ENCODE data around the gene ZNRF3.

Gene ZNRF3

DNA sequence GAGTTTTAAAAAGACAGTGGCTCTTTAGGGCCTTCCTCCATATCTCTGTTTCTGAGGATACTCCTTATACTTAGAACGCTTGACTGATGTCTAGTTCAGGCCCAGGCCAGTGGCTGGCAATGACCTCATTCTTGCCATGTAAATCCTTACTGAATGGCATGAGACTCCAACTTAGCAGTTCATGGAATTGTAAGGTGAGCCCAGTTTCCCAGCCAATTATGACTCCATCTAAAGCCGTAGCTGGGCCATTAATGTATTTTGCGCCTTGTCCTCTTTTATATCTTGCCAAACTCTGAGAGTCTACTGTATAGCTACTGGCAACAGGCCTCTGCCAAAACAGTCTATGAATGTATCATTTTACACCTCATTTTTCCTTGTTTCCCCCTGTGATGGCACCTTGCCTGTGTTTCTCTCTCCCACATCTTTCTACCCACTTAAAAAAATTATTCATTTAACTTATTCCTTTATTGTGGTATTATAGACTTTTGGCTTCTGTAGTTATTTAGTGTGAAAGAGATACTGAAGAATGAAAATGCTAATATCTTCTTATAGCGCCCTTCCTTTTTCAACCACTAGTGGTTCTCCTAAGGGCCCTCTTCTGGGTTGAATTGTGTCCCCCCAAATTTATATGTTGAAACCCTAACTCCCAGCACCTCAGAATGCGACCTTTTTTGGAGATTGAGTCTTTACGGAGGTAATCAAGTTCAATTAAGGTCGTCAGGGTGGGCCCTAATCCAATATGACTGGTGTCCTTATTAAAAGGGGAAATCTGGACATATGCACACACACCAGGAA, 67.4 kb downstream of the ZNRF3 start:
- TF ChIP-seq, protein P1, sequence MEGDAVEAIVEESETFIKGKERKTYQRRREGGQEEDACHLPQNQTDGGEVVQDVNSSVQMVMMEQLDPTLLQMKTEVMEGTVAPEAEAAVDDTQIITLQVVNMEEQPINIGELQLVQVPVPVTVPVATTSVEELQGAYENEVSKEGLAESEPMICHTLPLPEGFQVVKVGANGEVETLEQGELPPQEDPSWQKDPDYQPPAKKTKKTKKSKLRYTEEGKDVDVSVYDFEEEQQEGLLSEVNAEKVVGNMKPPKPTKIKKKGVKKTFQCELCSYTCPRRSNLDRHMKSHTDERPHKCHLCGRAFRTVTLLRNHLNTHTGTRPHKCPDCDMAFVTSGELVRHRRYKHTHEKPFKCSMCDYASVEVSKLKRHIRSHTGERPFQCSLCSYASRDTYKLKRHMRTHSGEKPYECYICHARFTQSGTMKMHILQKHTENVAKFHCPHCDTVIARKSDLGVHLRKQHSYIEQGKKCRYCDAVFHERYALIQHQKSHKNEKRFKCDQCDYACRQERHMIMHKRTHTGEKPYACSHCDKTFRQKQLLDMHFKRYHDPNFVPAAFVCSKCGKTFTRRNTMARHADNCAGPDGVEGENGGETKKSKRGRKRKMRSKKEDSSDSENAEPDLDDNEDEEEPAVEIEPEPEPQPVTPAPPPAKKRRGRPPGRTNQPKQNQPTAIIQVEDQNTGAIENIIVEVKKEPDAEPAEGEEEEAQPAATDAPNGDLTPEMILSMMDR (IDR thresholded peaks at IDR 0.05; ENCODE audit: low read depth, low read length, missing control alignments) = no peak
- H3K4me3 ChIP-seq (replicated peaks; ENCODE audit: low read depth, low read length) = no peak overlapping the region
- DNase-seq (ENCODE audit: extremely low read depth, low read depth) = no peak

DNA sequence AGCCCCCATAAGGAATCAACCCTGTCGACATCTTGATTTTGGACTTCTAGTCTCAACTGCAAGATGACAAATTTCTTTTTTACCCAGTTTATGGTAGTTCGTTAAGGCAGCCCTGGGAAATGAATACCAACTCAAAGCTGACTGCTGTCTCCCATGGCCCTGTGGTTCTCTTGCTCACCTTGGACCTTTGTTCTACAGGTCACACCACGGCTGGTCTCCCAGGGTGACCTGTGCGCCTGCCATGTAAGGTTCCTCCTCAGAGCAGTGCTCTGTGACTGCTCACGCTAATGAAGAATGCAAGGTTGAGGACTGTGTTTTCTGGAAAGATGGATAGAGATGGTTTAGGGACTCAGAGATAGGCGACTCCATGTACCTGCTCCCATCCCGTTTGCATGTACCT, 68.2 kb downstream of the ZNRF3 start:
- DNase-seq (ENCODE audit: extremely low read depth, low read depth) = no peak
- TF ChIP-seq, protein P1 (IDR thresholded peaks at IDR 0.05; ENCODE audit: low read depth, low read length, missing control alignments) = no peak
- no peak overlapping the region for H3K4me3 ChIP-seq (replicated peaks; ENCODE audit: low read depth, low read length)

DNA sequence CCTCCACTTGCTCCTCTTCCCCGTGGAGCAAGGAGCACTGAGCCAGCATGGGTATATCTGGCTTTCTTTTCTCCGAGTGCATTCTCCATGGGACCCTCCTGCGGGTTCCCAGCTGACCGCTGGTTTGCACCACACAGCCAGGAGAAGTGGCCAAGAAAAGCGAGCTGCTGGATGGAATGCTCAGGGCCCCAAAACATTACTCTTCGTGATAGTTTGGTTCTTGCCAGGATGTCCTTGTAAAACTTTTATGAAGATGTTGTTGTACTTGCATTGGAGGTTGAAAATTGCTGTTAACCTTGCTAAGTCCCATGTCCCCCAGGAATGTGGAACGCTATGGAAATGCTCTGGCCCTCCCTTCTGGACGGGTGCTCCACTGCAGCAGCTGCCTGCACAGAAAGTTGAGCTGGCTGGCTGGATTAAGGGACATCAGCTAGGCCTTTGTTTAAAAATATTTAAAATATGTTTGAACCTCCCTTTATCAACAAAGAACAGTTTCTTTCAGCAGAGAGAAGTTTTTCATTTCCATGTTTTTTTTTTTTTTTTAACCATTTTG, 68.7 kb downstream of the ZNRF3 start:
- DNase-seq (ENCODE audit: extremely low read depth, low read depth) = no peak
- no peak overlapping the region for H3K4me3 ChIP-seq (replicated peaks; ENCODE audit: low read depth, low read length)
- TF ChIP-seq, protein P1 (IDR thresholded peaks at IDR 0.05; ENCODE audit: low read depth, low read length, missing control alignments) = peak; percentile 34

DNA sequence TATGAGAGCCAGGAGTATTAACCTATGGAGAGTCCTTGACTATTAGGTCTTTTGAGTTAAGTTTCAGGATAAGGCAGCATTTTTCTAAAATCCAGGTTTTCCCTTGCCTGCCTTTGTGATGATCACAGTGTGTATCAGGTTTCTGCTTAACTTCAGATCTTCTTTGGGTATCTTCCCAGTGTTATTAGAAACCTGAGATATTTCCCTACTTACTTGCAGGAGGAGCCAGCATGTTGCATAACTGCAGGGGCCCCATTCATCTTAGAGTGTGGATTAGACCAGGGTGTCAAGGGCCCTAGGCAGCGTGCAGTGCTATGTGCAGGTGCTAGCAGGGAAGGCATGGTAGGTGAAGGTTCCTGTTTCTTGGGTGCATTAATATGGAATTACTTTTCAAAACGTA, 69.5 kb downstream of the ZNRF3 start:
- TF ChIP-seq, protein P1 (IDR thresholded peaks at IDR 0.05; ENCODE audit: low read depth, low read length, missing control alignments) = no peak
- H3K4me3 ChIP-seq (replicated peaks; ENCODE audit: low read depth, low read length) = no peak overlapping the region
- DNase-seq (ENCODE audit: extremely low read depth, low read depth) = no peak

DNA sequence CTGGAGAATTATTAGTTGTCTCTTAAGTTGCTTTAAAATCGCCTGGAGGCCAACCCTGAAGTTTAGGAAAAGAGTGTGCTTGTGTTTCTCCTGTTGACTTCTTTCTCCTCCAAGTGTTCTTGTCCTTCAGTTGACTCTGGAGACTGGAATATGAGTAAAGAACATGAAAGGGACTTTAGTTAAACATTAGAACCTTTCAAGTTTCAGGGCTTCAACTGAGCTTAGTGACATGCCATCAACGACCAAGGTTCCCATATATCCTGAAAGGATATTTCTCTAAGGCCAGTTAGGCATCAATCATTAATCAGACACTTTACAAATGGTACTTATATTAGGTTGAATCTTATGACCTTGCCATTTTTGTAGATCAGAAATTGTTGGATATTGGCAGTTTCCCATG, 70.0 kb downstream of the ZNRF3 start:
- no peak for DNase-seq (ENCODE audit: extremely low read depth, low read depth)
- TF ChIP-seq, protein P1 (IDR thresholded peaks at IDR 0.05; ENCODE audit: low read depth, low read length, missing control alignments) = no peak
- no peak overlapping the region for H3K4me3 ChIP-seq (replicated peaks; ENCODE audit: low read depth, low read length)

DNA sequence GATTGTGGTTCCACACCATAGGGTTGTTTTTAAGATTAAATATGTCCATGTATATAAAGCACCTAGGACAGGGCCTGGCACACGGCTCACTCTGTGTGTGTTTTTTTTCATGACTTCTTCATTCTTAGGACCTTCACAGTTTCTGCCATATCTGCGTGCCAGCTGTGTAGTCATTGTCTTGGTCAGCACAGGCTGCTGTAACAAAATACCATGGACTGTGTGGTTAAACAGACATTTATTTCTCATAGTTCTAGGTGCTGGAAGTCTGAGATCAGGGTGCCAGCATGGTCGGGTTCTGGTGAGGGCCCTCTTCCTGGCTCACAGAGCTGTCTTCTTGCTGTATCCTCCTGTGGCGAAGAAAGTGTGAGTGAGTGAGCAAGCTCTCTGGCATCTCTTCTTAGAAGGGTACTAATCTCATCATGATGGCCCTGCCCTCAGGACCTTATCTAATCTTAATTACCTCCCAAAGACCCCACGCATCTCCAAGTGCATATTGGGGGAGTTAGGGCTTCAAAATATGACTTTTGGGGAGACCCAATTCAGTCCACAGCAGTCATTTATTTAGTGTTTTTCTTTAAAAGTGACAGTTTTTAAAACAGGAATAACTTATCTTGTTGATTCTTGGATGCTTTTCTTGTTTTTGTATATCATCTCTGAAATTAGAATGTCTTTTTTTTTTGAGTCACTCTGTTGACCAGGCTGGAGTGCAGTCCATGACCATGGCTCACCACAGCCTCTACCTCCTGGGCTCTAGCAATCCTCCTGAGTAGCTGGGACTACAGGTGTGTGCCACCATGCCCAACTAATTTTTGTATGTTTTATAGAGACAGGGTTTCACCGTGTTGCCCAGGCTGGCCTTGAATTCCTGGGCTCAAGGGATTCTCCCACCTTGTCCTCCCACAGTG, 70.9 kb downstream of the ZNRF3 start:
- DNase-seq (ENCODE audit: extremely low read depth, low read depth) = no peak
- H3K4me3 ChIP-seq (replicated peaks; ENCODE audit: low read depth, low read length) = no peak overlapping the region
- TF ChIP-seq, protein P1 (IDR thresholded peaks at IDR 0.05; ENCODE audit: low read depth, low read length, missing control alignments) = no peak

All from HFF-Myc (cell line).